Fibroblast of lung (primary cell): Measurements from ENCODE around the gene POLR1H. TPM values are rescaled to one million over a fixed set of nuclear protein-coding genes. Genes with fewer than 3 reads are reported as not detected.
A peak's percentile ranks its signal among the peaks of the same experiment; 100 is the strongest.

Source experiments
- DNase-seq, 2 donors: peaks; one replicate each; pipeline versions ENCODE4 v3.0.0 to v3.0.0-alpha.2; 2010; ENCODE audit warnings: low read depth in 2 of 2
- H2AFZ ChIP-seq: 2 replicates; pipeline ENCODE4 v1.5.1; 2012; ENCODE audit warnings: low read length, control low read depth, inconsistent platforms
- H3K27ac ChIP-seq: 2 replicates; pipeline ENCODE4 v1.5.1; 2011; ENCODE audit warnings: low read length, control low read depth; ENCODE audit not compliant: insufficient read depth
- H3K27me3 ChIP-seq: 2 replicates; pipeline ENCODE4 v1.5.1; 2011; ENCODE audit warnings: mild to moderate bottlenecking, low read length; ENCODE audit not compliant: control insufficient read depth, insufficient read depth
- H3K36me3 ChIP-seq: 2 replicates; pipeline ENCODE4 v1.5.1; 2011; ENCODE audit warnings: low read length; ENCODE audit not compliant: control insufficient read depth, insufficient read depth
- H3K4me1 ChIP-seq: 2 replicates; pipeline ENCODE4 v1.5.1; 2011; ENCODE audit warnings: low read length; ENCODE audit not compliant: control insufficient read depth, insufficient read depth; ENCODE audit errors: extremely low read depth
- H3K4me2 ChIP-seq: 2 replicates; pipeline ENCODE4 v1.5.1; 2011; ENCODE audit warnings: low read length, control low read depth; ENCODE audit not compliant: insufficient read depth; ENCODE audit errors: extremely low read depth
- H3K4me3 ChIP-seq, 4 experiments: fragments of 200-600 bp in 1 of 4; sonication (generic) in 1 of 4; replicated peaks in 1 of 4; 2 replicates each; pipeline ENCODE4 v1.5.1; 2011 to 2016; ENCODE audit warnings: low read length in 4 of 4, low read depth in 3 of 4, mild to moderate bottlenecking in 3 of 4, control low read depth in 2 of 4, inconsistent platforms in 1 of 4, mixed read lengths in 1 of 4; ENCODE audit not compliant: insufficient read depth in 1 of 4; ENCODE audit errors: control extremely low read depth in 1 of 4
- H3K79me2 ChIP-seq: 2 replicates; pipeline ENCODE4 v1.5.1; 2012; ENCODE audit warnings: mild to moderate bottlenecking, low read length, inconsistent platforms; ENCODE audit not compliant: control insufficient read depth, insufficient read depth
- H3K9ac ChIP-seq: 2 replicates; pipeline ENCODE4 v1.5.1; 2011; ENCODE audit warnings: mild to moderate bottlenecking, low read length, control low read depth; ENCODE audit not compliant: insufficient read depth
- H3K9me3 ChIP-seq: 2 replicates; pipeline ENCODE4 v1.5.1; 2012; ENCODE audit warnings: low read depth, low read length; ENCODE audit not compliant: control insufficient read depth, insufficient read depth
- H4K20me1 ChIP-seq: 2 replicates; pipeline ENCODE4 v1.5.1; 2011; ENCODE audit warnings: low read length; ENCODE audit not compliant: control insufficient read depth, insufficient read depth; ENCODE audit errors: extremely low read depth
- EZH2 ChIP-seq: IDR thresholded peaks from 2 replicates; pipeline ENCODE4 v1.5.1; 2012; ENCODE audit warnings: low read length, control low read depth, mild to moderate bottlenecking; ENCODE audit errors: missing control alignments
- polyA minus RNA-seq: library from RNA; depleted of rRNA, polyadenylated mRNA; stranded (reverse); fragments of >200 nt; gene quantifications from 2 replicates; pipeline ENCODE4 v1.2.3, GENCODE V29; 2011; ENCODE audit warnings: low replicate concordance
- polyA plus RNA-seq, 2 donors: library from polyadenylated mRNA; depleted of rRNA in 1 of 2; stranded (reverse) in 1 of 2; unstranded in 1 of 2; fragments of >200 nt; gene quantifications; 2 replicates each; pipeline ENCODE4 v1.2.1, GENCODE V29; 2011 to 2012; ENCODE audit warnings: missing spikeins in 1 of 2
- total RNA-seq: library from RNA; depleted of rRNA; stranded (reverse); fragments of >200 nt; gene quantifications from 2 replicates; pipeline ENCODE4 v1.2.1, GENCODE V29; 2014
- TF ChIP-seq, protein P1 (sequence below), 2 donors: IDR thresholded peaks in 1 of 2; conservative IDR thresholded peaks in 1 of 2; 1 replicate in 1 of 2; 2 replicates in 1 of 2; pipeline ENCODE4 v1.5.1; 2011 to 2012; ENCODE audit warnings: low read length in 2 of 2, control low read depth in 1 of 2, inconsistent platforms in 1 of 2, low read depth in 1 of 2, mild to moderate bottlenecking in 1 of 2

The POLR1H gene
- total RNA-seq (42.1 and 46.1 TPM in 2 replicates), polyA plus RNA-seq (21.1 and 25.0 TPM in 2 replicates), polyA minus RNA-seq (28.0 and 28.3 TPM in 2 replicates)
- polyA plus RNA-seq (2012), result 29.2 and 32.4 TPM in 2 replicates

- peak; percentile 96 to 97 for DNase-seq
- H2AFZ ChIP-seq, result peak within 1 kb of the TSS; percentile 96
- H3K4me2 ChIP-seq, result peak within 1 kb of the TSS; percentile 96
- peaks cover 8% of the 10 kb centered on the region for H3K4me1 ChIP-seq
- H3K9me3 ChIP-seq, result no peaks in the 10 kb centered on the region
- peaks cover 22% of the 10 kb centered on the region for H3K79me2 ChIP-seq
- no peaks in the 10 kb centered on the region for H3K27me3 ChIP-seq
- peak within 1 kb of the TSS; percentile 62 for H3K9ac ChIP-seq
- no peaks in the 10 kb centered on the region for H4K20me1 ChIP-seq
- peak within 1 kb of the TSS; percentile 54 to 99 (median 83) for H3K4me3 ChIP-seq
- H3K36me3 ChIP-seq, result no peaks in the 10 kb centered on the region
- TF ChIP-seq, protein P1, sequence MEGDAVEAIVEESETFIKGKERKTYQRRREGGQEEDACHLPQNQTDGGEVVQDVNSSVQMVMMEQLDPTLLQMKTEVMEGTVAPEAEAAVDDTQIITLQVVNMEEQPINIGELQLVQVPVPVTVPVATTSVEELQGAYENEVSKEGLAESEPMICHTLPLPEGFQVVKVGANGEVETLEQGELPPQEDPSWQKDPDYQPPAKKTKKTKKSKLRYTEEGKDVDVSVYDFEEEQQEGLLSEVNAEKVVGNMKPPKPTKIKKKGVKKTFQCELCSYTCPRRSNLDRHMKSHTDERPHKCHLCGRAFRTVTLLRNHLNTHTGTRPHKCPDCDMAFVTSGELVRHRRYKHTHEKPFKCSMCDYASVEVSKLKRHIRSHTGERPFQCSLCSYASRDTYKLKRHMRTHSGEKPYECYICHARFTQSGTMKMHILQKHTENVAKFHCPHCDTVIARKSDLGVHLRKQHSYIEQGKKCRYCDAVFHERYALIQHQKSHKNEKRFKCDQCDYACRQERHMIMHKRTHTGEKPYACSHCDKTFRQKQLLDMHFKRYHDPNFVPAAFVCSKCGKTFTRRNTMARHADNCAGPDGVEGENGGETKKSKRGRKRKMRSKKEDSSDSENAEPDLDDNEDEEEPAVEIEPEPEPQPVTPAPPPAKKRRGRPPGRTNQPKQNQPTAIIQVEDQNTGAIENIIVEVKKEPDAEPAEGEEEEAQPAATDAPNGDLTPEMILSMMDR (conservative IDR thresholded peaks at IDR 0.05 in 1 of 2, IDR thresholded peaks at IDR 0.05 in 1 of 2; ENCODE audit: low read depth in 1 of 2, low read length in 2 of 2), result no peak
- no peak for TF ChIP-seq EZH2
- peak within 1 kb of the TSS; percentile 82 for H3K27ac ChIP-seq
These were observed at the start of gene POLR1H for GRCh38 chr6:30061092-30061857. POLR1H (plus strand) TSS chr6:30061265; CDS start chr6:30061525, 260 bp downstream.

DNA sequence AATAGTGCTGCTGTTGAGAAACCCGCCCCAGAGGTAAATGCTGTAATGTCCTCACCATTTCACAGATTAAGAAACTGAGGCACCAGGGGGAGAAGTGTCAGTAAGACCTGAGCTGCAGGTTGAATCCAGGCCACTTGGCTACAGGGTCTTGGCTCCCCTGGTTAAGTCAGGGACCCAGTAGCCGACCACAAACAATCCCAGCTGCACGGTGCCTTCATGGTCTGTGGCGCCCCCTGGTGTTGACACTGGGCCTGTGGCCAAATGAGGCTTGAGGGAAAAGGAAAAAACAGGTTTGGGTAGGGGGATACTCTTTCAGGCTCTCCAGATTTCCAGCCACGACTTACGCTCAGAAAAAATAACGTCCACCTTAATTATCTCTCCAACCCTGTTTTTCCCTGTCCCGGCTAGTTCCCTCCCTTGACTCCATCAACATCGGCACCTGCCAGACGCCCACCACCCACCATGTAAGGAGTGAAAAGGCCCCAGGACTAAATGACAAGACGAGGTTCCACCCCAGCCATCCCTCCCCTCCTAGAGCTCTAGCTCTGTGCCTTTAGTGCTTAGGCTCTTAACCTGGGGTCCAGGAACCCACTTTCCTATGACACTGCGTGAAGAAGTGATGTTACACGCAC lies 47.7 kb upstream of the POLR1H start:
- Histone ChIP-seq H2AFZ (no peak overlapping the region), H3K4me1 (no peaks in the 10 kb centered on the region), H3K79me2 (no peaks in the 10 kb centered on the region), H3K27me3 (no peaks in the 10 kb centered on the region), H4K20me1 (no peaks in the 10 kb centered on the region), H3K9ac (no peak overlapping the region), H3K4me3 (no peak overlapping the region), H3K27ac (no peak overlapping the region), H3K9me3 (no peaks in the 10 kb centered on the region), H3K4me2 (no peak overlapping the region), H3K36me3 (no peaks in the 10 kb centered on the region)
- TF ChIP-seq, protein P1 (conservative IDR thresholded peaks at IDR 0.05 in 1 of 2, IDR thresholded peaks at IDR 0.05 in 1 of 2; ENCODE audit: low read depth in 1 of 2, low read length in 2 of 2), result peak; percentile 65 to 66
- no peak for TF ChIP-seq EZH2
- no peak for DNase-seq

- no peak for DNase-seq
- Histone ChIP-seq H3K9ac (no peak overlapping the region), H3K27me3 (no peaks in the 10 kb centered on the region), H4K20me1 (no peaks in the 10 kb centered on the region), H3K4me3 (no peak overlapping the region), H3K4me2 (no peak overlapping the region), H2AFZ (no peak overlapping the region), H3K4me1 (no peaks in the 10 kb centered on the region), H3K27ac (no peak overlapping the region), H3K9me3 (no peaks in the 10 kb centered on the region), H3K36me3 (no peaks in the 10 kb centered on the region), H3K79me2 (no peaks in the 10 kb centered on the region)
- no peak for TF ChIP-seq EZH2
- TF ChIP-seq, protein P1 (conservative IDR thresholded peaks at IDR 0.05 in 1 of 2, IDR thresholded peaks at IDR 0.05 in 1 of 2; ENCODE audit: low read depth in 1 of 2, low read length in 2 of 2), result no peak
These were observed 41.2 kb upstream of the POLR1H start for GRCh38 chr6:30019819-30020218.
